Measurements from ENCODE around the gene MSANTD1. TPM values are rescaled to one million over a fixed set of nuclear protein-coding genes. Genes with fewer than 3 reads are reported as not detected.

MSANTD1 gene
- total and polyA plus RNA-seq, 2 experiments from 2014 or later = 0.37 to 2.7 TPM

DNA sequence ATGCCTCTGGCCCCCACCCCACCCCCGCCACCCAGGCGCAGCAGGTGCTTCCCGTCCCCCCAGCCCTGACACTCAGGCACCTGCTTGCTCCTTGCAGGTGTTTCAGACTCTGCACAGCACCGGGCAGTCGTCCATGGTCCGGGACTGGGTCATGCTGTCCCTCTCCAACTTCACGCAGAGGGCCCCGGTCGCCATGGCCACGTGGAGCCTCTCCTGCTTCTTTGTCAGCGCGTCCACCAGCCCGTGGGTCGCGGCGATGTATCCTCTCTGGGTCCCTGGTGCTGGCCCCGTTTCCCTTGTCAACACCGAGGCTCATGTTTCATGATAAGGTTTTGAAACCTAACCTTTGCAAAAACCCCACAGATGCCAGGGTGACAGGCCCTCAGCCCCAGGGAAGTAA is 10.2 kb upstream of the MSANTD1 start:
- DNase-seq (ENCODE audit: low read depth in 1 of 2, low spot score in 1 of 2) = peak in 1 of 2 donors; percentile 67
- Histone ChIP-seq H3K4me1 (ENCODE audit: low read depth) (peaks cover 27% of the 10 kb centered on the region), H3K4me3 (no peak overlapping the region), H3K27ac (peak overlapping the region; percentile 77), H3K36me3 (peaks cover 15% of the 10 kb centered on the region), H3K27me3 (no peaks in the 10 kb centered on the region), H3K9me3 (ENCODE audit: low read depth) (no peaks in the 10 kb centered on the region)
- TF ChIP-seq, protein P1, sequence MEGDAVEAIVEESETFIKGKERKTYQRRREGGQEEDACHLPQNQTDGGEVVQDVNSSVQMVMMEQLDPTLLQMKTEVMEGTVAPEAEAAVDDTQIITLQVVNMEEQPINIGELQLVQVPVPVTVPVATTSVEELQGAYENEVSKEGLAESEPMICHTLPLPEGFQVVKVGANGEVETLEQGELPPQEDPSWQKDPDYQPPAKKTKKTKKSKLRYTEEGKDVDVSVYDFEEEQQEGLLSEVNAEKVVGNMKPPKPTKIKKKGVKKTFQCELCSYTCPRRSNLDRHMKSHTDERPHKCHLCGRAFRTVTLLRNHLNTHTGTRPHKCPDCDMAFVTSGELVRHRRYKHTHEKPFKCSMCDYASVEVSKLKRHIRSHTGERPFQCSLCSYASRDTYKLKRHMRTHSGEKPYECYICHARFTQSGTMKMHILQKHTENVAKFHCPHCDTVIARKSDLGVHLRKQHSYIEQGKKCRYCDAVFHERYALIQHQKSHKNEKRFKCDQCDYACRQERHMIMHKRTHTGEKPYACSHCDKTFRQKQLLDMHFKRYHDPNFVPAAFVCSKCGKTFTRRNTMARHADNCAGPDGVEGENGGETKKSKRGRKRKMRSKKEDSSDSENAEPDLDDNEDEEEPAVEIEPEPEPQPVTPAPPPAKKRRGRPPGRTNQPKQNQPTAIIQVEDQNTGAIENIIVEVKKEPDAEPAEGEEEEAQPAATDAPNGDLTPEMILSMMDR (IDR thresholded peaks at IDR 0.05; ENCODE audit: low read depth, low read length) = no peak

DNA sequence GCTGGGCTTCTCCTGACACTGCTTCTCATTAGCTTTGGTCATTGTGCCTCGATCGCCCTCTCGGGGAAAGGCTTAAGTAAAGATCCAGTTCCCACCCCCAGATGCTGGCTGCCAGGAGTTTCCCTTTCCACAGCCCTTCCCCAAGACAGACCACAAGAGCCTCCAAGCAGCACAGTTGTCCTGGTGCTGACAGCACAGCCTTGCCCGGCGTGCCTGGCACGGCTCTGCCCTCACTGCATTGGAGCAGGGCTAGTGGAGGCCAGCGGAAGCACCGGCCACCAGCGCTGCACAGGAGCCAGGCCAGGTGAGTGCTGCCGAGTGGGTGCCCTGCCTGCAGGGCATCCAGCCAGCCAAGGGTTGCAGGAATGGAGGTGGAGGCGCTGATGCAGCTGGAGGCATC is 9.7 kb upstream of the MSANTD1 start:
- TF ChIP-seq, protein P1 (IDR thresholded peaks at IDR 0.05; ENCODE audit: low read depth, low read length) = no peak
- no peak overlapping the region for H3K4me3 ChIP-seq
- peak overlapping the region; percentile 77 for H3K27ac ChIP-seq
- H3K27me3 ChIP-seq = no peaks in the 10 kb centered on the region
- no peak for DNase-seq (ENCODE audit: low read depth in 1 of 2, low spot score in 1 of 2)
- H3K36me3 ChIP-seq = peaks cover 15% of the 10 kb centered on the region
- H3K9me3 ChIP-seq (ENCODE audit: low read depth) = no peaks in the 10 kb centered on the region
- H3K4me1 ChIP-seq (ENCODE audit: low read depth) = peaks cover 27% of the 10 kb centered on the region

GRCh38 chr4:3239998-3240920 is 8.7 kb upstream of the MSANTD1 start:
- Histone ChIP-seq H3K9me3 (ENCODE audit: low read depth) (no peaks in the 10 kb centered on the region), H3K36me3 (peaks cover 14% of the 10 kb centered on the region), H3K4me1 (ENCODE audit: low read depth) (peaks cover 27% of the 10 kb centered on the region), H3K27me3 (no peaks in the 10 kb centered on the region), H3K4me3 (no peak overlapping the region), H3K27ac (peak overlapping the region; percentile 77)
- DNase-seq (ENCODE audit: low read depth in 1 of 2, low spot score in 1 of 2) = no peak
- TF ChIP-seq, protein P1 (IDR thresholded peaks at IDR 0.05; ENCODE audit: low read depth, low read length) = no peak

DNA sequence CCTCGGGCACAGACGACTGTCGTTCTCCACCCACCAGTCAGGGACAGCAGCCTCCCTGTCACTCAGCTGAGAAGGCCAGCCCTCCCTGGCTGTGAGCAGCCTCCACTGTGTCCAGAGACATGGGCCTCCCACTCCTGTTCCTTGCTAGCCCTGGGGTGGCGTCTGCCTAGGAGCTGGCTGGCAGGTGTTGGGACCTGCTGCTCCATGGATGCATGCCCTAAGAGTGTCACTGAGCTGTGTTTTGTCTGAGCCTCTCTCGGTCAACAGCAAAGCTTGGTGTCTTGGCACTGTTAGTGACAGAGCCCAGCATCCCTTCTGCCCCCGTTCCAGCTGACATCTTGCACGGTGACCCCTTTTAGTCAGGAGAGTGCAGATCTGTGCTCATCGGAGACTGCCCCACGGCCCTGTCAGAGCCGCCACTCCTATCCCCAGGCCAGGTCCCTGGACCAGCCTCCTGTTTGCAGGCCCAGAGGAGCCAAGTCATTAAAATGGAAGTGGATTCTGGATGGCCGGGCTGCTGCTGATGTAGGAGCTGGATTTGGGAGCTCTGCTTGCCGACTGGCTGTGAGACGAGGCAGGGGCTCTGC is 7.9 kb upstream of the MSANTD1 start:
- TF ChIP-seq, protein P1 (IDR thresholded peaks at IDR 0.05; ENCODE audit: low read depth, low read length) = no peak
- Histone ChIP-seq H3K27me3 (no peaks in the 10 kb centered on the region), H3K27ac (no peak overlapping the region), H3K4me3 (no peak overlapping the region), H3K9me3 (ENCODE audit: low read depth) (no peaks in the 10 kb centered on the region), H3K36me3 (peaks cover 6% of the 10 kb centered on the region), H3K4me1 (ENCODE audit: low read depth) (peaks cover 27% of the 10 kb centered on the region)
- no peak for DNase-seq (ENCODE audit: low read depth in 1 of 2, low spot score in 1 of 2)

- TF ChIP-seq, protein P1 (IDR thresholded peaks at IDR 0.05; ENCODE audit: low read depth, low read length) = no peak
- Histone ChIP-seq H3K27me3 (no peaks in the 10 kb centered on the region), H3K4me1 (ENCODE audit: low read depth) (peaks cover 27% of the 10 kb centered on the region), H3K36me3 (peaks cover 3% of the 10 kb centered on the region), H3K9me3 (ENCODE audit: low read depth) (no peaks in the 10 kb centered on the region), H3K4me3 (no peak overlapping the region), H3K27ac (no peak overlapping the region)
- DNase-seq (ENCODE audit: low read depth in 1 of 2, low spot score in 1 of 2) = peak in 1 of 2 donors; percentile 85
Measured at GRCh38 chr4:3241898-3242524, 6.9 kb upstream of the MSANTD1 start.

Measured in cardiac muscle cell (in vitro differentiated cells and primary cell).